PC-9 (cell line): Measurements from ENCODE around the gene ARHGEF28.

Experiments used
- CTCF ChIP-seq: fragments of 200-600 bp; sonication (generic); conservative IDR thresholded peaks from 2 replicates; pipeline ENCODE4 v1.6.1; 2017; ENCODE audit warnings: mixed run types, antibody characterized with exemption, mild to moderate bottlenecking, moderate library complexity
- EZH2 ChIP-seq: fragments of 200-600 bp; sonication (generic); IDR thresholded peaks from 2 replicates; pipeline ENCODE4 v1.8.0; 2017; ENCODE audit warnings: antibody characterized with exemption, low read depth

- no peak for TF ChIP-seq CTCF
- TF ChIP-seq EZH2, result no peak
These were observed 187.1 kb downstream of the ARHGEF28 start for GRCh38 chr5:73812962-73813588.
